ENCODE data around the gene KIF3A. TPM values are rescaled to one million over a fixed set of nuclear protein-coding genes. Genes with fewer than 3 reads are reported as not detected.

Gene KIF3A
- total RNA-seq, 1 experiment from 2014 or later, result 13.2 TPM

- Histone ChIP-seq H3T11ph (ENCODE audit: low read length) (no peak overlapping the region), H4K20me1 (ENCODE audit: control insufficient read depth, insufficient read depth, insufficient read length) (no peaks in the 10 kb centered on the region), H2BK5ac (ENCODE audit: insufficient read length, low read length) (no peak overlapping the region), H3K14ac (ENCODE audit: insufficient read depth, low read length) (no peak overlapping the region), H3K23me2 (ENCODE audit: insufficient read length, low read depth, low read length, poor library complexity, severe bottlenecking) (peaks cover 6% of the 10 kb centered on the region), H4K8ac (replicated peaks; ENCODE audit: insufficient read length, low read depth, low read length) (no peak overlapping the region), H3K4me2 (ENCODE audit: insufficient read depth, insufficient read length, low read length) (no peak overlapping the region), H4K5ac (ENCODE audit: insufficient read length, low read depth, low read length) (no peak overlapping the region), H3K27ac (ENCODE audit: insufficient read length, low read depth, low read length) (no peak overlapping the region), H3K79me2 (ENCODE audit: insufficient read depth, low read length) (no peaks in the 10 kb centered on the region), H3K4ac (ENCODE audit: low read depth, low read length) (no peak overlapping the region), H2BK20ac (ENCODE audit: low read depth, low read length, poor library complexity, severe bottlenecking) (no peak overlapping the region), H2BK15ac (ENCODE audit: low read depth, low read length) (no peak overlapping the region), H3K27me3 (ENCODE audit: insufficient read depth, low read length) (peaks cover 16% of the 10 kb centered on the region; the same call in 1 of the 2 replicates), H3K4me1 (ENCODE audit: insufficient read depth, low read length) (no peaks in the 10 kb centered on the region), H4K91ac (ENCODE audit: insufficient read length, low read depth, low read length) (no peak overlapping the region), H2BK12ac (ENCODE audit: insufficient read length, low read depth, low read length) (no peak overlapping the region), H2BK120ac (ENCODE audit: low read depth, low read length, poor library complexity, severe bottlenecking) (no peak overlapping the region), H2AK5ac (ENCODE audit: insufficient read length, low read length) (no peak overlapping the region), H3K18ac (ENCODE audit: insufficient read length, low read depth, low read length) (no peak overlapping the region), H2AFZ (ENCODE audit: low read length) (no peak overlapping the region), H3K9ac (ENCODE audit: extremely low read depth, insufficient read length, low read length) (no peak overlapping the region), H3K23ac (ENCODE audit: insufficient read length, low read depth, low read length) (no peak overlapping the region), H3K56ac (ENCODE audit: insufficient read length, low read depth, low read length) (no peak overlapping the region), H3K9me3 (ENCODE audit: control insufficient read depth, low read depth, low read length) (no peaks in the 10 kb centered on the region), H3K79me1 (ENCODE audit: insufficient read depth, low read depth, low read length, poor library complexity, severe bottlenecking) (no peaks in the 10 kb centered on the region)
- no peak for DNase-seq
- Mint-ChIP-seq H3K9me3 (peaks cover 0 to 7% of the 10 kb centered on the region in 2 experiments; a peak in 1 of 5 replicates), H3K36me3 (ENCODE audit: insufficient read depth in 1 of 3, low read depth in 3 of 3) (no peaks in the 10 kb centered on the region; a peak in 1 of 7 replicates), H3K27ac (no peak overlapping the region), H3K4me3 (no peak overlapping the region), H3K27me3 (ENCODE audit: low read depth) (peaks cover 58% of the 10 kb centered on the region), H3K4me1 (peaks cover 0 to 3% of the 10 kb centered on the region in 2 experiments; a peak in 1 of 4 replicates)
- WGBS (ENCODE audit: extremely low coverage, insufficient read length, low lambda C conversion rate), result no CpG with 5 or more reads among the region's 2 CpGs
- no peak for TF ChIP-seq CTCF (conservative IDR thresholded peaks at IDR 0.05)
These were observed 7.3 kb upstream of the KIF3A start for GRCh38 chr5:132744659-132745058.
